ENCODE measurements around the gene LCN15. TPM values are rescaled to one million over a fixed set of nuclear protein-coding genes. Genes with fewer than 3 reads are reported as not detected.
"Not testable (repeated sequence)": the region's sequence is repeated elsewhere in the genome, so short reads cannot be mapped to it uniquely, and the experiment has no call there.

The LCN15 gene
- polyA plus RNA-seq, 1 donor from 2014 or later: not detected

GRCh38 chr9:136796775-136797347, 32.5 kb upstream of the LCN15 start:
- not testable (repeated sequence) for H3K79me2 ChIP-seq (replicated peaks; ENCODE audit: insufficient read depth, low read length); H4K20me1 ChIP-seq (ENCODE audit: insufficient read depth); H2AFZ ChIP-seq (ENCODE audit: low read depth, low read length); H3K27me3 ChIP-seq (ENCODE audit: insufficient read depth, low read depth, low read length); H3K36me3 ChIP-seq (ENCODE audit: insufficient read depth, low read length); H3K4me2 ChIP-seq (ENCODE audit: low read length); H3K27ac ChIP-seq (ENCODE audit: low read length); H3K9ac ChIP-seq (ENCODE audit: low read length); H3F3A ChIP-seq (ENCODE audit: insufficient read depth, low read length, poor library complexity, severe bottlenecking); H3K4me3 ChIP-seq (ENCODE audit: low read length); H3K9me2 ChIP-seq (ENCODE audit: insufficient read depth, low read length); H3K9me3 ChIP-seq (ENCODE audit: low read length)

GRCh38 chr9:136796238-136796774, 32.0 kb upstream of the LCN15 start, which contains the start of gene CCDC183:
CCDC183 (plus strand) TSS chr9:136796338; CDS start chr9:136796398, 60 bp downstream.
- Histone ChIP-seq H3K79me2 (replicated peaks; ENCODE audit: insufficient read depth, low read length) (no peaks in the 10 kb centered on the region), H3F3A (ENCODE audit: insufficient read depth, low read length, poor library complexity, severe bottlenecking) (no peaks in the 10 kb centered on the region), H3K27ac (ENCODE audit: low read length) (no peak within 1 kb of the TSS), H3K4me2 (ENCODE audit: low read length) (no peak within 1 kb of the TSS), H3K4me3 (ENCODE audit: low read length) (no peak within 1 kb of the TSS), H3K36me3 (ENCODE audit: insufficient read depth, low read length) (no peaks in the 10 kb centered on the region), H3K9ac (ENCODE audit: low read length) (no peak within 1 kb of the TSS), H3K9me3 (ENCODE audit: low read length) (no peaks in the 10 kb centered on the region), H2AFZ (ENCODE audit: low read depth, low read length) (no peak within 1 kb of the TSS), H3K9me2 (ENCODE audit: insufficient read depth, low read length) (no peaks in the 10 kb centered on the region), H4K20me1 (ENCODE audit: insufficient read depth) (no peaks in the 10 kb centered on the region), H3K27me3 (ENCODE audit: insufficient read depth, low read depth, low read length) (no peaks in the 10 kb centered on the region)
- no peak for TF ChIP-seq TAF1 (IDR thresholded peaks at IDR 0.05; ENCODE audit: low read depth)
- no peak for TF ChIP-seq CTCF (IDR thresholded peaks at IDR 0.05; ENCODE audit: poor library complexity, severe bottlenecking)
- no peak for TF ChIP-seq POLR2AphosphoS5 (IDR thresholded peaks at IDR 0.05)
- no peak for TF ChIP-seq SMC3 (conservative IDR thresholded peaks at IDR 0.05; ENCODE audit: poor library complexity)
- no peak for TF ChIP-seq RAD21 (conservative IDR thresholded peaks at IDR 0.05)
- no peak for TF ChIP-seq REST (IDR thresholded peaks at IDR 0.05; ENCODE audit: borderline replicate concordance)
- TF ChIP-seq EZH2 (IDR thresholded peaks at IDR 0.05; ENCODE audit: borderline replicate concordance, insufficient read depth, low read length, poor library complexity, severe bottlenecking): no peak

- no peak for TF ChIP-seq EP300 (conservative IDR thresholded peaks at IDR 0.05; ENCODE audit: poor library complexity, severe bottlenecking)
- TF ChIP-seq POLR2AphosphoS5 (IDR thresholded peaks at IDR 0.05): no peak
- no peak for TF ChIP-seq CTCF (IDR thresholded peaks at IDR 0.05; ENCODE audit: poor library complexity, severe bottlenecking)
- no peak for TF ChIP-seq EZH2 (IDR thresholded peaks at IDR 0.05; ENCODE audit: borderline replicate concordance, insufficient read depth, low read length, poor library complexity, severe bottlenecking)
- no peaks in the 10 kb centered on the region for H3K27me3 ChIP-seq (ENCODE audit: insufficient read depth, low read depth, low read length)
- H3K4me2 ChIP-seq (ENCODE audit: low read length): no peak overlapping the region
- H3K9ac ChIP-seq (ENCODE audit: low read length): no peak overlapping the region
- no peaks in the 10 kb centered on the region for H3K36me3 ChIP-seq (ENCODE audit: insufficient read depth, low read length)
- no peaks in the 10 kb centered on the region for H3K9me2 ChIP-seq (ENCODE audit: insufficient read depth, low read length)
- H3K9me3 ChIP-seq (ENCODE audit: low read length): no peaks in the 10 kb centered on the region
- H3K4me3 ChIP-seq (ENCODE audit: low read length): no peak overlapping the region
- peaks cover 3% of the 10 kb centered on the region for H3F3A ChIP-seq (ENCODE audit: insufficient read depth, low read length, poor library complexity, severe bottlenecking)
- H2AFZ ChIP-seq (ENCODE audit: low read depth, low read length): no peak overlapping the region
- H3K79me2 ChIP-seq (replicated peaks; ENCODE audit: insufficient read depth, low read length): no peaks in the 10 kb centered on the region
- H4K20me1 ChIP-seq (ENCODE audit: insufficient read depth): no peaks in the 10 kb centered on the region
- no peak overlapping the region for H3K27ac ChIP-seq (ENCODE audit: low read length)
Measured at GRCh38 chr9:136795000-136795348, 30.7 kb upstream of the LCN15 start.
